ENCODE data around the gene WDR87. TPM values are rescaled to one million over a fixed set of nuclear protein-coding genes. Genes with fewer than 3 reads are reported as not detected.
"Not testable (repeated sequence)": the region's sequence is repeated elsewhere in the genome, so short reads cannot be mapped to it uniquely, and the experiment has no call there.

The WDR87 gene
- total and polyA plus RNA-seq, 8 donors: 0.03 to 0.06 (median 0.04) TPM; not detected in 4

GRCh38 chr19:37872383-37872782, 34.0 kb downstream of the WDR87 start:
- TF ChIP-seq CTCF (IDR thresholded peaks at IDR 0.05): no peak
- Histone ChIP-seq H3K27me3 (no peaks in the 10 kb centered on the region), H3K9me3 (peaks cover 0 to 2% of the 10 kb centered on the region in 2 donors), H3K27ac (no peak overlapping the region), H3K4me3 (no peak overlapping the region), H3K4me1 (no peaks in the 10 kb centered on the region), H3K36me3 (no peaks in the 10 kb centered on the region)
- DNase-seq (no peak), ATAC-seq (no peak)
- intact Hi-C loops (cut with DNase I): no loop called here

- H3K27ac ChIP-seq: no peak overlapping the region
- H3K36me3 ChIP-seq: no peaks in the 10 kb centered on the region
- peaks cover 0 to 2% of the 10 kb centered on the region in 2 donors for H3K9me3 ChIP-seq
- intact Hi-C loops (cut with DNase I): no loop called here
- ATAC-seq: no peak
- no peaks in the 10 kb centered on the region for H3K4me1 ChIP-seq
- no peaks in the 10 kb centered on the region for H3K27me3 ChIP-seq
- H3K4me3 ChIP-seq: no peak overlapping the region
- no peak for TF ChIP-seq CTCF (IDR thresholded peaks at IDR 0.05)
- no peak for DNase-seq
Observed at GRCh38 chr19:37869766-37870340, 36.5 kb downstream of the WDR87 start.

GRCh38 chr19:37867831-37868230, 38.6 kb downstream of the WDR87 start:
- Histone ChIP-seq H3K4me1 (no peaks in the 10 kb centered on the region), H3K4me3 (no peak overlapping the region), H3K9me3 (no peaks in the 10 kb centered on the region), H3K36me3 (no peaks in the 10 kb centered on the region), H3K27me3 (no peaks in the 10 kb centered on the region), H3K27ac (no peak overlapping the region)
- intact Hi-C loops (cut with DNase I): no loop called here
- no peak for TF ChIP-seq CTCF (IDR thresholded peaks at IDR 0.05)
- DNase-seq (no peak), ATAC-seq (no peak)

GRCh38 chr19:37865930-37866329, 40.5 kb downstream of the WDR87 start:
- H3K27ac ChIP-seq; DNase-seq; H3K36me3 ChIP-seq; H3K27me3 ChIP-seq; H3K4me3 ChIP-seq; ATAC-seq; intact Hi-C loops (cut with DNase I); H3K9me3 ChIP-seq; H3K4me1 ChIP-seq: not testable (repeated sequence)

GRCh38 chr19:37864501-37864900, 41.9 kb downstream of the WDR87 start:
- TF ChIP-seq CTCF (IDR thresholded peaks at IDR 0.05): no peak
- intact Hi-C loops (cut with DNase I): no loop called here
- Histone ChIP-seq H3K27ac (no peak overlapping the region), H3K27me3 (no peaks in the 10 kb centered on the region), H3K36me3 (no peaks in the 10 kb centered on the region), H3K9me3 (no peaks in the 10 kb centered on the region), H3K4me3 (no peak overlapping the region), H3K4me1 (no peaks in the 10 kb centered on the region)
- no peak for DNase-seq
- ATAC-seq: no peak

GRCh38 chr19:37855098-37855497, 51.3 kb downstream of the WDR87 start:
- intact Hi-C loops (cut with DNase I): no loop called here
- Histone ChIP-seq H3K9me3 (peaks cover 0 to 30% of the 10 kb centered on the region in 2 donors), H3K27me3 (peaks cover 0 to 45% of the 10 kb centered on the region in 2 donors), H3K4me3 (no peak overlapping the region), H3K36me3 (no peaks in the 10 kb centered on the region), H3K27ac (no peak overlapping the region), H3K4me1 (no peaks in the 10 kb centered on the region)
- peak; percentile 29 to 81 (median 57) for DNase-seq
- ATAC-seq: peak; percentile 59
- TF ChIP-seq CTCF (IDR thresholded peaks at IDR 0.05): no peak
